Measurements from ENCODE around the gene ZNF609.

Gene ZNF609

DNA sequence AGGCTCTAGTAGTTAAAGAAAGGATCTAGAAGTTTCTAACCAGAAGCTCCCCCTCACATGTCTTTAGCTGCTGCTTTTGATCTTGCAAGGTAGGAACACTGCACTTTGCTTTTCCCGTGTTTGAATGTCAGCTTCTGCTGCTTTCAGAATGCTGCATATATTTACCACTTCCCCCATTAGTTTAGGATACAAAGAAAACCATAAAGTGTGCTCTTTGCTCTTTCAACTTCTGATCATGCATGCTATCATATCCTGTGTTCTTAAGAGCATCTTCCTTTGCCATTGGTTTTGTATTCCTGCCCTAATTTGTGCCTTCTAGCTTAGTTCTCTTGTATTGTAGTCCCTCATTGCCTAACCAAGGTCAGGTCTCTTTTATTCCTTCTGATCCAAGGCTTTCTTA lies 43.3 kb downstream of the ZNF609 start:
- DNase-seq = no peak

DNA sequence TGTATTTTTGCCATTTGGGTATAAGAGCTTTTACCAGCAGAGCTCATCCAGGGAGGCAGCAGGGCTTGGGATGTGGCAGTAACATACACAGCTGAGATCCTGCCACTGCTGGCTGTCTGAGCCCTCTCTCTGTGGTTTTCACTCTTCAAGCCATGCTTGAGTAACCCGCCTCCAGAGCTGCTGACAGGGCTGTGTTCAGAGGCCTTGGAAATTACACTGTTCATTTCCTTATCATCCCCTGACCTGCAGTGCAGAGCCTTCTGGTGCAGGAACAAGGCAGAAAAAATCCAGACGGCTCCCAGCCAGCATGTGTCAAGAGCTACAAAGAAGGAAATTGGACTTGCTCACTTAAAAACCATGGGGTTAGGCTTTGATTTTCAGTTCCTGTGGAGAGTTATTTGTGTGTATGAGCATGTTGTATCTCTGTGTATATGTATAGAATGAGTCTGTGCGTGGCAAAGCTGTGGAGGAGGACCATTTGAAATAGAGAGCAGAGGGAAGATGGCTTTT lies 47.0 kb downstream of the ZNF609 start:
- DNase-seq = peak; percentile 13 to 22

DNA sequence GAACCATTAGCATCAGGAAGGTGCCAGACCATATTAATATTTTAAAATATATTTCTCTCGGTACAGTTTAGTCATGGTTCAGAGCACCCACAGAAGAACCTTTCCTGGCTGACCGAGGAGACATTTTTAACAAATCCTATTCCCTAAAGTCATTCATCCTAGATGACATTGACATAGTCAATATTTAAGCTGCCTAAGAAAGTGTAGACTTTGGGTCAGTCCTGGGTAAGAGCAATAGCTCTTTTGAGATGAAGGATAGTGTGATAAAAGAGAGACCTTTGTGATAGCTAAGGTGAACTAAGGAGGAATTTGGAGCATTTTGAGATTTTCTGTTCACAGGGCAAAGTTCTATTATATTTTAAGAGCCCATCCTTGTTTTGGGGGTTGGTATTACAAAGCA lies 47.5 kb downstream of the ZNF609 start:
- no peak for DNase-seq

DNA sequence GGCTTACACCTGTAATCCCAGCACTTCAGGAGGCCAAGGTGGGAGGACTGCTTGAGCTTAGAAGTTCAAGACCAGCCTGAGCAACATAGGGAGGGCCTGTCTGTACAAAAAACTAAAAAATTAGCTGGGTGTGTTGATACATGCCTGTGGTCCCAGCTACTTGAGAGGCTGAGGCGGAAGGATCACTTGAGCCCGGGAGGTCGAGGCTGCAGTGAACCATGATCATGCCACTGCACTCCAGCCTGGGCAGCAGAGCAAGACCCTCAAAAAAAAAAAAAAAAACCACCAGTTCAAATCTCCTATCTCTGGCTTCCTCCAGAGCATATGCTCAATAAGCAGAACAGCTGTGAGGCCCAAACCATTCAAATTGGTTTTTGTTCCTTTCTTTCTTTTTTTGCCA lies 53.4 kb downstream of the ZNF609 start:
- DNase-seq = no peak

DNA sequence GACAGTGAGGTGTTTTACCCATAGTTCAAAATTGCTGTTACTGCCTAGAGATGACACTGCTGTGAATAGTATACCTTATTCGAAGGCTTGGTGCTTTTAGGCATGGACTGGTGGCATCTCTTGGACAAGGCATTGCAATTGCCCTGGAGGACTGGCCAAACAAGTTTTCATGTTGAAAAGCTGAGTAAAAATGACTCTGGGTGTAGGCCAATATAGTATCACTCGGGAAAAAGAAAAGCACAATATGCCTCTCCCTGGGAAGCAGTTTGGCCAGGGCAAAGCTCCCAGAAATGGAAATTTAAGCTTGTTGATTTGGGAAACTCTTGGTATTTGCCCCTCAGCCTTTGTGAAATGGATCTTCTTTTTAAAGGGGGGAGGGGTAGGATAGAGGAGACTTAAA lies 54.8 kb downstream of the ZNF609 start:
- no peak for DNase-seq

DNA sequence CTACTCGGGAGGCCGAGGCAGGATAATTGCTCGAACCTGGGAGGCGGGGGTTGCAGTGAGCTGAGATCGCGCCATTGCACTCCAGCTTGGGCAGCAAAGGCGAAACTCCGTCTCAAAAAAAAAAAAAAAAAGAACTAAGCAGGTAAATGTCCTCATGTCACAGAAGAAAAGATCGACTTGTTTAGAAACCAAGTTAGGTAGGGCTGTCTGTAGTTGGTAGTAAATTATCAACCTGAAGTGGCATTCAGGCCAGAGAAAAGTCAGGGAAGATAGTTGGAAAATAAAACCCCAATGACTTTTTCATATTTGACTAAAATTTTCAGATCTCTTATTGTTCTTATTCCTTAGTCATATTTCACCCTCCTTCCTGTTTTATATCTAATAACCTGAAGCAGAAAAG lies 55.4 kb downstream of the ZNF609 start:
- DNase-seq = no peak

DNA sequence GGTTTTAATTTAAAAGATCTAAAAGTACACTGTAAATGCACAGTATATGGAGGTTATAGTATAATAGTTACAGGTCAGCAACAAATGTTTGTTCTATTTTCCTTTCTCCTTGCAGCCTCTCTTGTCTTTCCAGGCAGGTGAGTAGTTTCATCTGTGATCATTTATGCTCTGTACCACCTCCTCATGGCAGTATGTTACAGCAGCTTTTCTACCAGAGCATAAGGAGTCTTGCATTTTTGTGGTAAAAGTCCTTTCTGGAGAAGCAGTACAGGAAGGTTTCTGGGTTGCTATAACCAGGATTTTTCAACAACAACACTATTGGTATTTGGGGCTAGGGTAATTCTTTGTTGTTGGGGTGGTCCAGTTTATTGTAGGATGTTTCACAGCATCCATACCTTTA lies 59.5 kb downstream of the ZNF609 start:
- no peak for DNase-seq

DNA sequence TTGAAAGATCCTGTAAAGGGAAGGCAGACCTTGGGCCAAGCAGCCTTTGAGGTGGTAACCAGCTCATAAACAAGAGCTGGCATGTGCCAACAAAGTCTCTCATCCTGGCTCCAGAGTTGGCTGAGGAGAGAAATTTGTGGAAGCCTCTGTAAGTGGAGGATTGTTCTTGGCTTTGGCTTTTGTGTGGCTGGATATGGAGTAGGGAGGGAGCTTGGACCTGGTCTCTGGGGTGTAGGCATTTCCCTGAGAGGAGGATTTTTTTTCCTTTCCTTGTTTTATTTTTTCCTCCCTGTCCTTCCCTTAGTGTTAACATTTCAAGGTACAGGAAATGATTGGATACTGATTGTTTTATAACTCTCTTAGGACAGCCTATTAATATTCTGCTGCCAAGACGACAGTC lies 60.8 kb downstream of the ZNF609 start:
- no peak for DNase-seq

DNA sequence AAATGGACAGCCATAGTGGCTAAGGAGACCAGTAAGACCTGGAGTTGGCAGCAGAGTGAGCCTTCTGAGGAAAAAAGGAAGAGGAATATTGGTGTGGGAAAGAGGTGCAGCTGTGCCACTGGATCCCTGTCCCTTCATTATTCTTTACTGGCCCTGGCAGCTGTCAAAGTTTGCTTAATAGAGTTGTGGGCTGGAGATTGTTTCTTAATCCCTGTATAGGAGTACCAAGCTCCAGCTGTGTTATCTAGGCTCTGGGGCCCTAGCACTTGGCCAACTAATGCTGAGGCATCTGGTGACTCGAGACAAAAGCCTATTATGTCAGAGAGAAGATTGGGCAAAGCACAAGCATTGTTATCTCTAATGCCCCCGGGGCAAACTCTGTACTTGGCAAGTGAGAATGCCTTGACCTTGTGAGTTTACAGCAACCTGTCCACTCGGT lies 61.4 kb downstream of the ZNF609 start:
- DNase-seq = no peak

DNA sequence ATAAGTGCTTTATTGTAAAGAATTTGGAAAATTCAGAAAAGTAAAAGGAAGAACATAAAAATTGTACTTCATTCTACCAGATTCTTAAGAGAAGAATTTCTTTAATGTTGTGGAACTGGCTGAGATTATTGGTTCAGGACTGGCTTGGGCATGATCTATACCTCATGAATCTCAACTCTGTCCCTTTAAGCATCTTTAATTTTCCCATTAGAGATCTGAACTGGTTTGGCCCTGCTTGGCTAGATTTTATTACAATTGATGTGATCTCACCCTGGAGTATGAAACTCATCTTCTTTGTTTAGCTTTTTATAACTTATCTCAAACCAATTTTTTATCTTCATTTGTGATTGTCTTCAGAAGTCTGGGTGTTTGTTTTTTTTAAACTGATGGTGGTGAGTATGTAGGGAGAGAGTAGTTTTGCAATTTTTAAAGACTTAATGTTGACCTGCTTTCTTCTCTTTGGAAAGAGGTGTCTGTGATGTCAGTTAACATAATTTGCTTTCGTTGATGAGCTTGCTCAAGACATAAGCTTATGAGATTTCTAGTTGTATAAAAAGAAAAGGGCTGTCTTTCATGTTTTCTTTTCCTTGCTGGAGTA lies 61.9 kb downstream of the ZNF609 start:
- no peak for DNase-seq

DNA sequence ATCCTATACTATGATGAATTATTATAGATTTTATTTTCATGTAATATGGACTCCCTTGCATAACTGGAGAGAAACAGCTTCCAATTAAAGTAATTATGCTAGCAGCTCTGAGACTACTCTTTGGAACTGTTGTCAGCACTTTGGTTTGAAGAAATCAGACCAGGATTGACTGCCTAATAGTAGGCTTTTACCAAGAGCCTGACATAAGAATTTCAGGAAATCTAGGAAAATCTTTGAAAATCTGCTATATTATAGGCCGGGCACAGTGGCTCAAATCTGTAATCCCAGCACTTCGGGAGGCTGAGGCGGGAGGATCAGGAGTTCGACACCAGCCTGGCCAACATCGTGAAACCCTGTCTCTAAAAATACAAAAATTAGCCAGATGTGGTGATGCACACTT lies 62.9 kb downstream of the ZNF609 start:
- DNase-seq = no peak

DNA sequence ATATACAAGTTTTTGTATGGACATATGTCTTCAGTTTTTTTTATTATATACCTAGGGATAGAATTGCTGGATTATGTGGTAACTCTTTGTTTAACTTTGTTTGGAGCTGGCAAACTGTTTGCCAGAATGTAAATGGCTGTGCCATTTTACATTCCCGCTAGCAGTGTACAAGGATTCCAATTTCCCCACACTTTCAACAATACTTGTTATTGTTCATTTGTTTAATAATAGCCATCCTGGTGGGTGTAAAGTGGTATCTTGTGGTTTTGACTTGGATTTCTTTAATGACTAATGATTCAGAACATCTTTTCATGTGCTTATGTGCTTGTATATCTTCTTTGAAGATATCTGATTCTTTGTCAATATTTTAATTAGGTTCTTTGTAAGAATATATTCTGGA lies 64.4 kb downstream of the ZNF609 start:
- no peak for DNase-seq

DNA sequence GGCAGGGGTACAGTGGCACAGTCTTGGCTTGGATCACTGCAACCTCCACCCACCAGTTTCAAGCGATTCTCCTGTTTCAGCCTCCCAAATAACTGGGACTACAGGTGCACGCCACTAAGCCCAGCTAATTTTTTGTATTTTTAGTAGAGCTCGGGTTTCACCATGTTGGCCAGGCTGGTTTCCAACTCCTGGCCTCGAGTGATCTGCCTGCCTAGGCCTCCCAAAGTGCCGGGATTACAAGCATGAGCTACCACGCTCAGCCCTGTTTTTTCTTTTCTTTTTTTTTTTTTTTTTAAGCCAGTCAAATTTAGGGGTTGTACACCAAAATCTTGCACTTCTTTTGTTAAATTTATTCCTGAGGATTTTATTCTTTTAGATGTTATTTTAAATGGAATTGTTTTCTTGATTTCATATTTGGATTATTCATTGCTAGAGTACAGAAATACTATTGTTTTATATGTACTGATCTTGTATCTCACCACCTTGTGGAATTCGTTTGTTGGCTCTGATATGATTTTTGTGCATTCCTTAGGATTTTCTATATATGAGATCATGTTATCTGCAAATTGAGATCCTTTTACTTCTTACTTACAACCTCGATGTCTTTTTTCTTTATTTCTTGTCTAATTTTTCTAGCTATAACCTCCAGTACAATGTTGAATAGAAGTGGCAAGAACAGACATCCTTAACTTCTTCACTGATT lies 65.6 kb downstream of the ZNF609 start:
- no peak for DNase-seq

DNA sequence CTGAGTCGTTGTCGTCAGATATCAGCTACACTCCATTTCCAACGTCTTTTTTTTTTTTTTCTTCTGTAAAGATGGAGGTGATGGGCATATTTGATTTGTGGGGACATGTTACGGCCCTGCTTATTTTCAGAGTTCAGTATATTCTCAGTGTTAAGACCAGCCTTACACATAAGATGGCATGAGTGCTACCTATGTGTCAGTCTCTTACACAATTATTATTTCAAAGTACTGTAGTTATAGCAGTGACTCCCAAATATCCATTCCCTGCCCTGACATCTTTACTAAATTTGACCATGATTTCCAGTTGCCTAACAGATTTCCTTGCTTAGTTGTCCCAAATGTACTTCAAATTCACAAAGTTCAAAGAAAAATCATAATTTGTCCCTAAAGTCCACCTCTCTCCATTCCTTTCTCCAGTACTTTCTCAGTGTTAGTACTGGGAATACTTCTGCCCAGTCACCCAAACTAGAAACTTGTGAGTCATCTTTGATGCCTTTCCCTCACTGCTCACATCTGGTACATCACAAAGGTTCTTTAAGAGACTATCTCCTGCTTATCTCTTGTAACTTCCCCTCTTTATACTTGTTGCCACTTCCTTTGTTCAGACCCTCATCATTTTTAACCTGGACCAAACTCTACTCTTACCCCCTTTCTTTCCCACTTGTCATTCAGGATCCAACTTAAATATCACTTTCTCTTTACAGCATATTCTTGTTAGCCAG lies 67.0 kb downstream of the ZNF609 start:
- DNase-seq = no peak

DNA sequence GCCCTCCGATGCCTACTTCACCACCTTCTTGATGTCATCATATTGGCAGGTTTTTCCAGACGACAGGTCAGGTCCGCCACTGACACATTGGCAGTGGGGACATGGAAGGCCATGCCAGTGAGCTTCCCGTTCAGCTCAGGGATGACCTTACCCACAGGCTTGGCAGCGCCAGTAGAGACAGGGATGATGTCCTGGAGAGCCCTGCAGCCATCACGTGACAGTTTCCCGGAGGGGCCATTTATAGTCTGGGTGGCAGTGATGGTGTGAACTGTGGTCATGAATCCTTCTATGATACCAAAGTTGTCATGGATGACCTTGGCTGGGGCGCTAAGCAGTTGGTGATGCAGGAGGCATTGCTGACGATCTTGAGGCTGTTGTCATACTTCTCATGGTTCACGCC lies 68.5 kb downstream of the ZNF609 start:
- no peak for DNase-seq

DNA sequence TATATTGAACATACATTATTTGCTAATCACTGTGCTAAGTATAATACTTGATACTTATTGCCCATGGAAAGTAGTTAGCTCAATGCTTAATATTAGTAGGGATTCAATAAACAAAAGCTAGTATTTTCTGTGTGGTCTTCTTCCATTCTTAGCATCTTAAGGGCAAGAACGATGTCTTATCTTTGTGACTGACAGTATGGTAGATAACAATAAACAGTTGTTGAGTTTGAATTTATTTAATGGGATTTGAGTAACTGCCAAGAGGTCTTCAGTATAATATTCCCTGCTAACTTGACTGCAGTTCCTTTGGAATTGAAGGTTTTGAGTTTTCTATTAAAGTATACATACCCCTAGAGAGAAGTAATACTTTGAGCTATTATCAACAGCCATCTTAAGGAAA lies 70.1 kb downstream of the ZNF609 start:
- no peak for DNase-seq

DNA sequence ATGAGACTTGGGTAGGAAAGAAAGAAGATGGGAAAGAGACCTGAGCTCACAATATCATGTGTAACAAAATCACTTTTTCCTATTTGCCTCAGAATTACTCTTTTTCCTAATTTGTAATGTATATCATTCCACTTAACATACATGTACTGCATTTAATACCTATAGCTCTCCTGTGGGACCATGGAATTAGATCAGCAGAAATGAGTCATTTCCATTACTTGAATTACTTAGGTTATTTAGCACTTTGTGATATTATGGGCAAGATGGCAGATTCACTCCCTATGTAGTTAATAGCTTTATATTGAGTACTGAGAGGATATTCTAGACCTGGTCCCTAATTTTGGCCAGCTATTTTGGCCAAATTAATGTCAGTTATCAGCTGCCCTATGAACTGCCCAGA lies 70.5 kb downstream of the ZNF609 start:
- no peak for DNase-seq

DNA sequence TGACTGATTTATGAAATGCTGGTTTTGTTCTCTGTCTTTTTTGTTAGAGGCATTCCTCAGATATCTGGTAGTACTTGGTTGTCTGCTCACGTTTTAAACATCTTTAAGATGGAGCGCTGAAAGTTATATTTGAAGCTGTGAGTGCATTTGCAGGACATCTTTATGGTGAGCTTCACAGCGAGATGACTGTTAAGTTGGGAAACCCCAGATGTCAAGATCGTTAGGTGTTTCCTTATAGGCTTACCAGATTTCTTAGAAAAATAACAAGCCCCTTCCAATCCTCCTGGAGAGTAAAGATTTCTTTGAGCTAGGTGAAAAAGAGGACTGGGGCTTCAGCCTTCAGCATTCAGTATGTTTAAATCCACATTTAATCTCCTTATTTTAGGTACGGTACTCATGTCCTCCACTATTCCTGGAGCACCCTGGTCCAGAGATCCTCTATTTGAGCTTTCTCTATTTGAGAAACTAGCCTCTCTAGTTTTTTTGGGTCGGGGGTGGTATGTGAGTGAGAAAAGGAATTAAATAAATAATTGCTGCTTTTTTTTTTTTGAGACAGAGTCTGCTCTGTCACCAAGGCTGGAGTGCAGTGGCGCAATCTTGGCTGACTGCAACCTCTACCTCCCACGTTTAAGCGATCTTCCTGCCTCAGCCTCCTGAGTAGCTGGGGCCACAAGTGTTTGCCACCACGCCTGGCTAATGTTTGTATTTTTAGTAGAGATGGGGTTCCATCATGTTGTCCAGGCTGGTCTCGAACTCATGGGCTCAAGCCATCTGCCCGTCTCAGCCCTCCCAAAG lies 72.3 kb downstream of the ZNF609 start:
- DNase-seq = peak in 1 of 2 donors; percentile 11

DNA sequence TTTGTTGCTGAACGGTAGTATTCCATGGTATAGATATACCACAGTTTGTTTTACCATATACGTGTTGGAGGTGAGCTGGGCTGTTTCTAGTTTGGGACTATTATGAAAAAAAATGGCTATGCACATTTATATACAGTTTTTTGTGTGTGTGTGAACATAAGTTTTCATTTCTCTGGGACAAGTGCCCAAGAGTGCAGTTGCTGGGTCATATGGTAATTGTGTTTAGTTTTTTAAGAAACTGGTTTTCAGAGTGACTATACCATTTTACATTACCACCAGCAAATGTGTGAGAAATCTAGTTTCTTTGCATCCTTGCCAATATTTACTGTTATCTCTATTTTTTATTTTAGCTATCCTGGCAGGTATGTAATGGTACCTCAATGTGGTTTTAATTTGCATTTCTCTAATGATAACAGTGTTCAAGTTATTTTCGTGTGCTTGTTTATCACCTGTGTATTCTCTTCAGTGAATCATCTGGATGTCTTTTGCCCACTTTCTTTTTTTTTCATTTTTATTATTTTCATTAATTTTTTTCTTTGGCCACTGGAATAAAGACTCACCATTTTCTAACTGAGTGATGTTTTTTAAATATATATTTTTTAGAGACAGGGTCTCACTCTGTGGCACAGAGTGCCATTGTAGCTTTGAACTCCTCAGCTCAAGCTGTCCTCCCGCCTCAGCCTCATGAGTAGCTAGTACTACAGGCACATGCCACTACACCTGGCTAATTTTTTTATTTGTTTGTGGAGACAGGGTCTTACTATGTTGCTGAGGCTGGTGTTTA lies 75.3 kb downstream of the ZNF609 start:
- no peak for DNase-seq

DNA sequence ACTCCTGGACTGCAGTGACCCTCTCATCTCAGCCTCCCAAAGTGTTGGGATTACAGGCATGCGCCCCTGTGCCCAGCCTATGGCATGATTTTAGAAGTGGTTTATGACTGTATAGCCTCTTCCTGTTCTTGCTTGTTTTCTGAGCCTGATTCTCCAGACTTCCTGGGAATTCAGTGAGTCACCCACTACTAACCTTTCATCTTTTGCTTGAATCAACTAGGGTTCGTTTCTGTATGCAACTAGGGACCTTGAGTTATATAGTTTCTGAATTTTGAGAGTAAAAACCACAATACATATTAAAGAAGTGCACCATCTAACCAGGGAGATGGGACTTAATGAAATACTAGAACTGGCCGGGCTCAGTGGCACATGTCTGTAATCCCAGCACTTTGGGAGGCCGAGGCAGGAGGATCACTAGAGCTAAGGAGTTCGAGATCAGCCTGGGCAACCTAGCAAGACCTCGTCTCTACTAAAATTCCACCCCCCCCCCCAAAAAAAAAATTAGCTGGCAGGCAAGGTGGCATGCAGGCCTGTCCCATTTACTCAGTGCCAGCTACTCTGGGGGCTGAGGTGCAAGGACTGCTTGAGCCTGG lies 76.0 kb downstream of the ZNF609 start:
- peak in 1 of 2 donors; percentile 7 for DNase-seq

DNA sequence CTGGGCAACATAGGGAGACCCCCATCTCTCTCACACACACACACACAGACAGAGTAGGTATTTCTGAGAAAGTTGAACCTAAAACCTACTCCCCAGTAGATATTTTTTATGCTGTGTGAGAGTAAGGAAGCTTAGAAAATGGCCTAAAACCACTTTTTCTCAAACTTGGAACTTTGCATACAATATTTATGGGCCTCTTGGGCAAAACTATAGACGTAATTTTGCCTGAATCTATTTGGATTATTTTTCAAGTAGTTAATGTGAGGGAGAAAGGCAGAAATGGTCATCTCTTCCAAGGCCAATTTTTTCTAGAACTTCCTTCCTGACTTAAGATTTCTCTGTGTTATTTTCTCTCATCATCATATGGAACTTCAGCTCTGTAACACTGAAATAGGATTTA lies 81.7 kb downstream of the ZNF609 start:
- DNase-seq = no peak

DNA sequence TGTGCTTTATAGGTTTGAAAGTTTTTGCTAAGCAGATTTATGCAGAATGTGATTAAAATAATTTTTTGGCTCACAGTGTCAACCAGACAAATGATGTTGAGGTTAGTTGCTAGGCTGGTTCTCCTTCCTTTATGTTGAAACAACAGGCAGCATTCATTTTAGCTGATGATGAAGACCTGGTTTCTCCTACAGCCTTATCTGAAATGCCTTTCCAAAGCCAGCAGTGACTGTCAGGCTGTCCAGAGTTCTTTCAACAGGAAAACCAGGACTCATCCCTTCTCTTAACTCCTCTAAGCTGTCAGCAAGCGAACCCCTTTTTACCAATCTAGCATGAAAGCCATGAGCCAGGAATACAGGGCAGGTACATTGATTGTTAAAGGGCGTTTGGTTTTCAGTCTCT lies 84.1 kb downstream of the ZNF609 start:
- DNase-seq = no peak
